NCI-H774 (cell line): ENCODE measurements around the gene IFIT1B.
A peak's percentile ranks its signal among the peaks of the same experiment; 100 is the strongest.
"Not testable (repeated sequence)": the region's sequence is repeated elsewhere in the genome, so short reads cannot be mapped to it uniquely, and the experiment has no call there.

Experiments
- DNase-seq: peaks from one replicate; lab custom pipeline; 2025; lab: John Stamatoyannopoulos, UW

The IFIT1B gene

DNA sequence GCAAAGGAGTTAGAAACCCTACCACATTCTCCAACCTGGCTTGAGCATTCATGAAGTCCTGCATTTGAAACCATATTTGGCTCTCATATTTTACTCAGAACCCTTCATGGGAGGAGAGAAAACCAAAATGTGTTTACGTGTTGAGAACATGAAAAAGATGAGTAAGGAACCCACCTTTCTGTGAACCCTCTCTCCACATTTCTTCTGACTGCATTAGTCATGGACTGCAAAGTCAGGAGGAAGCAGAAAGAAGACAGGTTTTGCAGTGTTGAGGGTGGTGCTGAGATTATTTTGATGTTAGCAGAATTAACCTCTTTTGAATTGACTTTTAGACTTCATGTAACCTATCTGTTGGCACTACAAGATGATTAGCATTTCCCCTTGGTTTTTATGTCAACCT lies 4.9 kb downstream of the IFIT1B start:
- no peak for DNase-seq

GRCh38 chr10:89384474-89385340 lies 6.9 kb downstream of the IFIT1B start:
- no peak for DNase-seq

DNA sequence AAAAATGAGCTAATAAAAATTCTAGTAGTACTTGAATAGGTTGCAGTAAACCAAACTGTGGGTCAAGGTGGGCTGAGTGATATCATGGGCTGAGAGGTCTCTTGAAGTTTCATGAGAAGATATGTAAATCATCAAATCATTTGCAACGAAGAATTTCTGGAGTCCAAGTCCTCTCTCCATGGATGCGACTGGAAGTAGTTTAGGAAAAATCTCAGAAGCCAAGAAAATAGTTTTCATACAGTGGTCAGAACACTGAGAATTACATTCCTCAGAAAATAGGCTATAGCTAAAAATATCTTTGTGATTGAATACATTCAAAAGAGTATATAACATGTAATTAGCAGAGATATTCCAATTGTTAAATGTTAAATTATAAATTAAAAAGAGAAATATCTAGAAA lies 10.9 kb downstream of the IFIT1B start:
- no peak for DNase-seq

DNA sequence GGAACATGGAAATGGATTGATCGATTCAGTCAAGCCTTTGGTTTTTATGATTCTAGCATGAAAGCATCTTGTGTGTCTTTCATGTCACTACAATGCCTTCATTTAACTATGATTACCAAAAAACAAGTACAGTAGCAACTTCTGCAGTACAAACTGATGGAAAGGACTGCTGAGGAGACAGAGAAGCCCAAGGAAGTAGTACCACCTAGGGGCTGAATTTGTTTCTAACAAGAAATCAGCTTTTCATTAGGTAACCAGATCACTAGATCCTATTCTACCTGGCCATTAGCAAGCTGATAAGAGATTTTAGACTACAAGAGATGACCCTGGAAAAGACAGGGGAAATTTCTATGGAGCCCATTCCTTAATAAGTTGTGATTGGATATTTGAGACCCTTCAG lies 11.4 kb downstream of the IFIT1B start:
- no peak for DNase-seq

- no peak for DNase-seq
Measured at GRCh38 chr10:89390476-89391225, 12.8 kb downstream of the IFIT1B start.

GRCh38 chr10:89391226-89391576 lies 13.3 kb downstream of the IFIT1B start:
- not testable (repeated sequence) for DNase-seq

GRCh38 chr10:89391907-89392756 lies 14.3 kb downstream of the IFIT1B start, which contains the start of gene IFIT1:
Gene IFIT1, plus strand, starts transcription at chr10:89392623. Its CDS starts 90 bp downstream, at chr10:89392713.
- peak; percentile 36 for DNase-seq

DNA sequence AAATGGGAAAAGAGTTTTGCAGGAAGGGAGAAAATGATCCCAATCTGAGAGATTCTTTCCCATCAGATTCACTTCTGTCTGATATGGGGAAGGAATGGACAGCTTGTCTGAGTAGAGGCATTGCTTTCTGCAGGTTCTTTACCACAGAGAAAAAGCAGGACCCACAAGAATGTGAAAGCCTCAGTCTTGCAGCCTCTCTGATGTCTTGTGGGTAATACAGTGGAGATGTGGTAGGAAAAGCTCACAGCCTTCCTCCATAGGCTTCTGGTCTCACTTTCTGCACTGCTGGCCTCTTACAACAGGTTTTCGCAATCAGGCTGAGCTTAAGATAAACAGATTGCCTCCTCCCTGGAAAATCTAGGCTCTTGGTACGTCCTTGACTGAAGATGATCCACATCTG lies 15.1 kb downstream of the IFIT1B start:
- no peak for DNase-seq

DNA sequence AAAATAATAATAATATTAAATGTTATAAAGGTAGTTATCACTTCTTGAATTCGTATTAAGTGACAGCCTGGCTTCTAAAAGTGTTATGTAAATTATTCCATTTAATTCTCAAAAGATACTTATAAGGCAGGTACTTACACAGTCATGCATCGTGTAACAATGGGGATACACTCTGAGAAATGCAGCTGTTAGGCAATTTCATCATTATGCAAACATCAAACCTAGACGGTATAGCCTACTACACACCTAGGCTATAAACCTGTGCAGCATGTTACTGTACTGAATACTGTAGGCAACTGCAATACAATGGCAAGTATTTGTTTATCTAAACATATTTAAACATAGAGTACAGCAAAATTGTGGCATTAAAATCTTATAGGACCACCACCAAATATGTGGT lies 16.0 kb downstream of the IFIT1B start:
- DNase-seq: no peak

- DNase-seq: no peak
Measured at GRCh38 chr10:89395141-89395540, 17.3 kb downstream of the IFIT1B start.

DNA sequence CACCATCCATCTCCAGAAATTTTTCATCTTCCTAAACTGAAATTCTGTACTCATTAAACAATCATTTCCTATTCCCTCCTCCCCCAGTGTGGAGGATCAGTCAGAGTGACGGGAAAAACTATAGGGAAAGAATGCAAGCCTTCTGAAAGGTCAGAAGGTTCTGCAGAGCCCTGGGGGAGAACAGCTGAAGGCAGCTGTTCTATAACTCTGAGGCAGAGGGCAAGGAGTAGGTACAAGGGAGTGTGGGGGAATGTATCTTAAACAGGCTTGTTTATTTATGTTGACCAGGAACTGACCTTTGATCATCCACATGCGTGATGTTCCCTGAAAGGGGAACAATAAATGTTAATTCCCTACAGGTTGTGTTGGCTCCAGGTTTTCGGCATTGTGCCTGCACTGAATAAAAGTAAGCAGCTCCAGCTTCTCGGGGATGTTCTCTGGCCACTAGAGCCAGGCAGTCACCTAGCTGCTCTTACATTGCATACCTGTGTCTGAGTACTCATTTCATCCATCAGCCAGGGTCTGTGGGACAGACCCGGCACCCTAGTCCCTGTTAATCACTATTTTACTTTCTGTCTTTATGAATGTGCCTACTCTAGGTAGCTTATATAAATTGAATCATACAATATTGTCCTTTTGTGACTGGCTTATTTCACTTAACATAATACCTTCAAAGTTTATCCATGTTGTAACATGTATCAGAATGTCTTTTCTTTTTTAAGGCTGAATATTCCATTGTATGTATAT lies 20.3 kb downstream of the IFIT1B start:
- DNase-seq: no peak

- no peak for DNase-seq
Measured at GRCh38 chr10:89399956-89400355, 22.1 kb downstream of the IFIT1B start.

GRCh38 chr10:89403043-89403442 lies 25.2 kb downstream of the IFIT1B start:
- no peak for DNase-seq

- no peak for DNase-seq
Measured at GRCh38 chr10:89404104-89405047, 26.5 kb downstream of the IFIT1B start.

GRCh38 chr10:89406178-89406577 lies 28.3 kb downstream of the IFIT1B start:
- DNase-seq: not testable (repeated sequence)

DNA sequence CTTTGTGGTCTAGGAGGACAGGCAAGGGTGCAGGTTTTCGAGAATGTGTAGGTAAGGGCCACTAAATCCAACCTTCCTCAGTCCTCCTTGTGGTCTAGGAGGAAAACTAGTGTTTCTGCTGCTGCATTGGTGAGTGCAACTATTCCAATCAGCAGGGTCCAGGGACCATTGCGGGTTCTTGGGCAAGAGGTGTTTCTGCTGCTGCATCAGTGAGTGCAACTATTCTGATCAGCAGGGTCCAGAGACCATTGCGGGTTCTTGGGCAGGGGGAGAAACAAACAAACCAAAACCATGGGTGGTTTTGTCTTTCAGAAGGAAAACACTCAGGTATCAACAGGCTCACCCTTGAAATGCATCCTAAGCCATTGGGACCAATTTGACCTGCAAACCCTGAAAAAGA lies 29.9 kb downstream of the IFIT1B start:
- DNase-seq: not testable (repeated sequence)

DNA sequence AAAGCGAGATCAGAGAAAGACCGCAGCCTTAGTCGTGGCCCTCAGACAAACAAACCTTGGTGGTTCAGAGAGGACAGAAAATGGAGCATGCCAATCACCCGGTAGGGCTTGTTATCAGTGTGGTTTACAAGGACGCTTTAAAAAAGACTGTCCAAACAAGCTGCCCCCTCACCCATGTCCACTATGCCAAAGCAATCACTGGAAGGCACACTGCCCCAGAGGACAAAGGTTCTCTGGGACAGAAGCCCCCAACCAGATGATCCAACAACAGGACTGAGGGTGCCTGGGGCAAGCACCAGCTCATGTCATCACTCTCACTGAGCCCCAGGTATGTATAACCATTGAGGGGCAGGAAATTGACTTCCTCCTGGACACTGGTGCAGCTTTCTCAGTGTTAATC lies 31.4 kb downstream of the IFIT1B start:
- not testable (repeated sequence) for DNase-seq

DNA sequence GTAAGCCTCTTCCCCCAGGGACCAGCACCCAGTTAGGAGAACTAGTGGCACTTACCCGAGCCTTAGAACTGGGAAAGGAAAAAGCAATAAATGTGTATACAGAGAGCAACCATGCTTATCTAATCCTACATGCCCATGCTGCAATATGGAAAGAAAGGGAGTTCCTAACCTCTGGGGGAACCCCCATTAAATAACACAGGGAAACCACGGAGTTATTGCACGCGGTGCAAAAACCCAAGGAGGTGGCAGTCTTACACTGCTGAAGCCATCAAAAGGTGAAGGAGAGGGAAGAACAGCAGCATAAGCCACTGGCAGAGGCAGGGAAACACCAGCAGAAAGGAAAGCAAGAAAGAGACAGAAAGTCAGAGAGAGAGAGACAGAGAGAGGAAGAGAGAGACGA lies 32.7 kb downstream of the IFIT1B start:
- DNase-seq: not testable (repeated sequence)

DNA sequence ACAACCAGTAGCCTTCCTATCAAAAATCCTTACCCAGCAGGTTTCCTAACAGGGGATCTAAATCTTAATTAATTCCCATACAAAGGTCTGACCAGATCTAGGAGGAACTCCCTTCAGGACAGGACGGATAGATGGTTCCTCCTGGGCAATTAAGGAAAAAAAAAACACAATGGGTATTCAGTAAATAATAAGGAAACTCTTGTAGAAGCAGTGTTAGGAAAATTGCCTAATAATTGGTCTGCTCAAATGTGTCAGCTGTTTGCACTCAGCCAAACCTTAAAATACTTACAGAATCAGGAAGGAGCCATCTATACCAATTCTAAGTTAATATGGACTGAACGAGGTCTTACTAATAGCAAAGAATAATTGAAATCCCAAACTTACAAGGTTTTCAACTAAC lies 33.3 kb downstream of the IFIT1B start:
- DNase-seq: not testable (repeated sequence)

GRCh38 chr10:89412276-89412675 lies 34.4 kb downstream of the IFIT1B start:
- DNase-seq: not testable (repeated sequence)
